SK-N-SH (cell line): Measurements from ENCODE around the gene NFX1.

Source experiments
- CHD2 ChIP-seq: fragments of 150-350 bp; IDR thresholded peaks from 2 replicates; pipeline ENCODE4 v1.6.1; 2018; ENCODE audit warnings: low read length; ENCODE audit not compliant: partially characterized antibody
- EZH2phosphoT487 ChIP-seq: fragments of 200-600 bp; sonication (generic); IDR thresholded peaks from 2 replicates; pipeline ENCODE4 v1.6.1; 2017; ENCODE audit warnings: low read depth, mixed run types, mild to moderate bottlenecking, antibody characterized with exemption, moderate library complexity, borderline replicate concordance
- REST ChIP-seq: IDR thresholded peaks from 2 replicates; pipeline ENCODE4 v1.6.1; 2012; ENCODE audit warnings: mild to moderate bottlenecking, low read depth, low read length, moderate library complexity
- TCF12 ChIP-seq: IDR thresholded peaks from 2 replicates; pipeline ENCODE4 v1.4.0; 2012

GRCh38 chr9:33404788-33405362 lies 114.6 kb downstream of the NFX1 start:
- TF ChIP-seq CHD2, result no peak
- no peak for TF ChIP-seq EZH2phosphoT487
- TF ChIP-seq REST, result no peak
- TF ChIP-seq TCF12, result no peak
